C1 segment of cervical spinal cord (tissue), 14 donors: Measurements from ENCODE around the gene TM9SF1.
A peak's percentile ranks its signal among the peaks of the same experiment; 100 is the strongest.
"Not testable (repeated sequence)": the region's sequence is repeated elsewhere in the genome, so short reads cannot be mapped to it uniquely, and the experiment has no call there.

Source experiments
- DNase-seq, 14 donors: peaks; one replicate each; lab custom pipeline; 2025; lab: John Stamatoyannopoulos, UW

Gene TM9SF1

DNA sequence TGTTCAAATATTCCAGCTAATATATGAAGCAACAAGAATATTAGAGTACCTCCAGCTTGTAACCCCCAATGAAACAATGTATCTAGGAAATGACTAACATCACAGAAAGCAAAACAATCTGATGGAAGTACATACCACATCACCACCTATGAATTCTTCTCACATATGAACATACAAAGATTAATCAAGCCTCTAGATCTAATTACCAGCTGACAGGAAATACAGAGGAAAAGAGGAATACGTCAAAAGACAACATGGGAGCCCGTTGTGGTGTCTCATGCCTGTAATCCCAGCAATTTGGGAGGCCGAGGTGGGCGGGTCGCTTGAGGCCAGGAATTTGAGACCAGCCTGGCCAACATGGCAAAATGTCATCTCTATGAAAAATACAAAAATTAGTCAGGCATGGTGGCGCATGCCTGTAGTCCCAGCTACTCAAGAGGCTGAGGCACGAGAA, 29.4 kb upstream of the TM9SF1 start:
- DNase-seq, result no peak

GRCh38 chr14:24222987-24223386, 27.7 kb upstream of the TM9SF1 start:
- DNase-seq, result not testable (repeated sequence)

DNA sequence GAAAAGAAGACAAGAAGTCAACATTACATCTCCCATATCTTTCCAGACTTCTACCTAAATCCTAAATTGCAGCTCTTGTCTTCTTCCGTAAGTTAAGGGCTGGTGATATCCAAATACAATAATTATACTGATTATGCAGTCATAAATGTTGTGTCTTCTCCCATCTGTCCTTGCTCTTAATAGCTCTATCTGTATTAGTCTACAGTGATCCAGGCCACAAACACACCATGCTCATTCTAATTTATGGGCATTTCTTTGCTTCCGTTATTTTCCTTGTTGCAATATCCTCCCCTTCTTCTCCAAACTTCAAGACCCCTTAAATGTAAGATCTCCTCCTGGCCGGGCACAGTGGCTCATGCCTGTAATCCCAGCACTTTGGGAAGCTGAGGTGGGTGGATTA, 24.3 kb upstream of the TM9SF1 start:
- DNase-seq, result no peak

- DNase-seq, result no peak
Measured at GRCh38 chr14:24219080-24219479, 23.8 kb upstream of the TM9SF1 start.

DNA sequence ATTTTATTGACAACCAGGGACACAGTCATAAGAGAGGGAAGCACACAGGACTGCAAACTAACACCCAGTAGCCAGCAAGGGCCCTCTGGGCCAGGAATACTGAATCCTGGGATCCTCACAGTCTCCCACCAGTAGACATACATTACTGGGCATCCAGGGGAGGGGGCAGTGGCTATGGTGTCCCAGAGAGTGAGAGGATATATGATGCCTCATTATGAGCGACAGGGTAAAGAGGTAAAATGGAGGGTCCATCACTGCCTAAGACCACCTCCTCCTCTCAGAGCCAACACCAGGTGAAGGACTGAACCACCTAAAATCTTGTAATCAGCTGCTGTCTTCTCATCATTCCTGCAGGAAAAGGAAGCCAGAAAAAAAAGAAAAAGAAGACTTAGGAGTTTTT, 21.6 kb upstream of the TM9SF1 start:
- not testable (repeated sequence) for DNase-seq

- no peak for DNase-seq
Measured at GRCh38 chr14:24216345-24216699, 21.1 kb upstream of the TM9SF1 start.

GRCh38 chr14:24215495-24216344, 20.5 kb upstream of the TM9SF1 start, which contains the start of gene MDP1:
Gene MDP1, minus strand, starts transcription at chr14:24216066. Its CDS starts 111 bp downstream, at chr14:24215955.
- DNase-seq, result peak in 13 of 14 donors; percentile 47 to 87 (median 72)

GRCh38 chr14:24213866-24214662, 18.8 kb upstream of the TM9SF1 start:
- DNase-seq, result no peak

DNA sequence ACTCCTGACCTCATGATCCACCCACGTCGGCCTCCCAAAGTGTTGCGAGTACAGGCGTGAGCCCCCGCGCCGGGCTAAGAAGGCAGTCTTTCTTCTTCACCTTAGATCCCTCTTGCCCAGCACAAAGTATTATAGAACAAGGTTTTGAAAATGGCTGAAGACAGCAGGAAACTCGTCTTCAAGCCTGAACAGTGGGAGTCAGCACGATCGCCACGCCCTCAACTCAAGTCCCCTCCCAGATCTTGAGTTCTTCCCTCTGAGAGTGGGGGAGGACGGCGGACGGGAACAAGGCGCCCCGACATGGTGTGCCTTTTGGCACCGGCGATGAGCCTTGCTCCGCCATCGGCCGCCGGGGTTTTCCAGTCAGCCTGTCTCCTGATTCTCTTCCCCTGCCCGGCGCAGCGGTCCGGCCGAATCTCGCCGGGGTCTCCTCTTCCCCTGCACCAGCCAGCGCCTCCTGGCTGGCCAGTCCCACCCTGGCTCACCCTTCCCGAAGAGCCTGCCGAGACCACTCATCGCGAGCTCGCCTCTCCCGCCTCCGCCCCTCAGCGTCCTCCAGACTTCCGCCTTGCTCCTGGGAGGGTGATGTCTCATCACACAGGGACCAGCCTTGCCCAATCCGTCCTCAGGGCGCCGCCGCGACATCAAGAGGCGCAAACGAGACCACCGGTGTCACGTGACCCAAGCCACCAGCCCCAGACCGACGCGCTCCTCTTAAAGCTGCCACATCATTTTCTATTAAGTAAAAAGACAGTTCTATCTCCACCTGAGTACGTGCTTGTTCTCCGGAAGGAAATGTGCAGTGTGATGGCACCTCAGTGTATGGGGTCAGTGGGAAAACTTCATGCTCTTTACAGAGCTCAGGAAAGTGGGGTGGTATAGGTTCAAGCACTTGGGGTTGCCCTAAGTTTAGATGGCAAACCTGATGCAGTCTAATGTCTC, 18.0 kb upstream of the TM9SF1 start, which contains the start of gene CHMP4A:
Gene CHMP4A, minus strand, starts transcription at position 565 of the 942 bp plus-strand sequence. Its CDS starts 49 bp downstream, at position 516.
- DNase-seq, result peak; percentile 54 to 94 (median 87)

DNA sequence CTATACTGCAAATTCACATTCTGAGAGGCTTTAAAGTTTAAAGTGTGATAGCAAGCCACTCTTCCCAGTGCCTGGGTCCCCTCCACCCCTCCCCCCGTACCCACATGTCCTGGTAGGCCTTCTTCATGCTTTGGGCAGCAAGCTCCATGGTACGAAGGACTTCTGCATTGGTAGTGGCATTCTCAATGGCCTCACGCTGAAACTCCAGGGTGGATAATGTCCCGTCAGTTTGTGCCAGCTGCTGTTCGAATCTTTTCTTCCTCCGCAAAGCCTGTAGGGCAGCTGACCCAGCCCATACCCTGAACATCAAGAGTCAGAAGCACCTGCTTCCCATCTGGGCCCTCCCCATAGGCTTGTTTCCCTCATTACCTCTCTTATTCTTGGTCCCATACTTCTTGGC, 16.1 kb upstream of the TM9SF1 start:
- DNase-seq, result no peak

GRCh38 chr14:24207625-24208024, 12.4 kb upstream of the TM9SF1 start:
- DNase-seq, result no peak

GRCh38 chr14:24207104-24207551, 11.9 kb upstream of the TM9SF1 start:
- no peak for DNase-seq

DNA sequence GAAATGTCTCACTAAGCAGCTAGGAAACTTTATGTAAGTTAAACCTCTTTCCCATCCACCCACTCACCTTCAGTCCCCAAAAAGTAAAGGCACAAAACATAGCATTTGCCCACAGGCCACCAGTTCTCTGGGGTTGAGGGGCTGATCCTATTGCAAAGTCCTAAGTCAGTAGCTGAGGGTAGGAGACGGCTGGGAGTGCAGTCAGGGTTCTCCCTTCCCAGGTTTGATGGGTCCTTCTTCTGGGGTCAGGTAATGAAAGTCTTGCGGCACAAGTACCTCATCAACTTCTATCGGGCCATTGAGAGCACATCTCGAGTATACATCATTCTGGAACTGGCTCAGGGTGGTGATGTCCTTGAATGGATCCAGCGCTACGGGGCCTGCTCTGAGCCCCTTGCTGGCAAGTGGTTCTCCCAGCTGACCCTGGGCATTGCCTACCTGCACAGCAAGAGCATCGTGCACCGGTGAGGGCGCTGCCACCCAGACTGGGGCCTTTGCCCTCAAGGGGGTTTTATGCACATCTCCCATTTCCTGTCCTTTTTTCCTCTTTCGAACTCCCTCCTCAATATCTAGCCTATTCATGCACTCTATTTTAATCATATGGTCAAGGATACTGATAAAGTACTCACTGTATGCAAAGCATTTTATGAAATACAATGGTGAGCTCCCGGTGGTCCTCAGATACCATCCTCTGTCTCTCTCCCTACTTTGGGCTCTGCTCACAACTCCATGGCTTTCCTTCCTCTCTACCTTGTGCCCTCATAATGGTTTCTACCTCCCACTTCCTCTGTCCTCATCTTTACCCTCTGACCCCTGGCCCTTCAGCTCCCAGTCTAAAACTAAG, 11.2 kb upstream of the TM9SF1 start:
- DNase-seq, result no peak

- no peak for DNase-seq
Measured at GRCh38 chr14:24204163-24205146, 9.2 kb upstream of the TM9SF1 start.

DNA sequence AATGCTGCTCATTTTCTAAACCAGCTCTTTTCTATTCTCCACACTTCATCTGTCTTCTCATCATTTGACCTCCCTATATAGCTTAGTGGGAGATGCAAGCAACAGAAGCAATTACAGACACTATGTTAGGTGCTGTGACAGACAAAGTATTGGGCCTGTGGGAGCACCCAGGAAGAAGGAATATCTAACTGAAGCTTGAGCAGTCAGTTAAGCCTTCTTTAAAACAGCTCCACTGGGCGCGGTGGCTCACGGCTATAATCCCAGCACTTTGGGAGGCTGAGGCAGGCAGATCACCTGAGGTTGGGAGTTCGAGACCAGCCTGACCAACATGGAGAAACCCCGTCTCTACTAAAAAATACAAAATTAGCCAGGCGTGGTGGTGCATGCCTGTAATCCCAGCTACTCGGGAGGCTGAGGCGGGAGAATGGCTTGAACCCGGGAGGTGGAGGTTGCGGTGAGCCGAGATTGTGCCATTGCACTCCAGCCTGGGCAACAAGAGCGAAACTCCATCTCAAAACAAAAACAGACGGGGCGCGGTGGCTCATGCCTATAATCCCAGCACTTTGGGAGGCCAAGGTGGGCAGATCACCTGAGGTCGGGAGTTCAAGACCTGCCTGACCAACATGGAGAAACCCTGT, 8.1 kb upstream of the TM9SF1 start:
- not testable (repeated sequence) for DNase-seq

DNA sequence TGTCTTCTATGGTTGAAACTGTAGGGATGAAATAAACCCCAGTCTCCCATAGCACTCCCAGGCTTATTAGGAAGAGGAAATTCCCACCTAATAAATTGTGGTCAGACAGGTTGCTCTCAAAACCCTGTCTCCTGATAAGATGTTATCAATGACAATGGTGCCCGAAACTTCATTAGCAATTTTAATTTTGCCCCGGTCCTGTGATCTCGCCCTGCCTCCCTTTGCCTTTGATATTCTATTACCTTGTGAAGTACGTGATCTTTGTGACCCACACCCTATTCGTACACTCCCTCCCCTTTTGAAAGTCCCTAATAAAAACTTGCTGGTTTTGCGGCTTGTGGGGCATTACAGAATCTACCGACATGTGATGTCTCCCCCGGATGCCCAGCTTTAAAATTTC, 7.3 kb upstream of the TM9SF1 start:
- DNase-seq, result not testable (repeated sequence)

- no peak for DNase-seq
Measured at GRCh38 chr14:24198814-24199524, 3.7 kb upstream of the TM9SF1 start.

DNA sequence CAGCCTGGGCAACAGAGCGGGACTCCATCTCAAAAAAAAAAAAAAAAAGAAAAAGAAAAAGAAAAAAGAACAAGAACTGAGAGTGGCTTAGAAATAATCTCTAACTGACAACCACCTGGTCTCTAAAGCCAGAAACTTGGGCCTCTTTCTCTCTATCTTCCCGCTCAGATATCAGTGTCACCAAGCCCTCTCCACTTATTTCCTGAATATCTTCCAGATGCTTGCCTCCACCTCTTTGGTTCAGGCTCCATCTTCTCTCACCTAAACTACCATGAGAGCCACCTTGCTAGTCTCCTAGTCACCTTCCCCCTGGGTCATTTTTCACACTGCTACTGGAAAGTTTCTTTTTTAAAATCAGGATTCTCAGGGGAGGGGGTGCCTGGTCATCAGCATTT, 1.8 kb upstream of the TM9SF1 start:
- DNase-seq, result no peak
